HG03097 (cell line): ENCODE data around the gene KRTAP5-3.
"Not testable (repeated sequence)": the region's sequence is repeated elsewhere in the genome, so short reads cannot be mapped to it uniquely, and the experiment has no call there.

Experiments used
- ATAC-seq: cut with Tn5 transposase; IDR thresholded peaks from one replicate; pipeline ENCODE4 v1.9.1; 2021; ENCODE audit not compliant: unreplicated experiment, low FRiP score

Gene KRTAP5-3

DNA sequence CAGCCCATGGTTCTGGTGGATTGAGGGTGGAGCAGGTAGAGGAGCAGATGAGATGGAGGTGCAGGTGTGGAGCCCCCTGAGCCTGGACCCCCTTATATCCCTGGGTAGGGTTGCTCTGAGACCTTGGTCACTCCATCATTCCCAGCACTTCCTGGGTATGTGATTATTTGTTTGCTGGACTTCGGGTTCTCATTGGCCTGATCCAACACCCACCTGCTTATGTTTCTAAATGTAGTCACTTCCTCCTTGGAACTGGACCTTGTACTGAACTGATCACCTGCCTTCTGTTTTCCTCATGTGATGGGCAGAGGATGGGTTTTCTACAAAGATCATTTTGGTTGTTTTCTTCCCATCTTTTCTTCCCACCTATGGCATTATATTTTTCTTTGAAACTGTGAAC lies 13.8 kb upstream of the KRTAP5-3 start, which contains the start of gene KRTAP5-4:
TSS of gene KRTAP5-4 (minus strand) at position 53 of the 400 bp plus-strand sequence. CDS start at position 8, 45 bp downstream.
- no peak for ATAC-seq

DNA sequence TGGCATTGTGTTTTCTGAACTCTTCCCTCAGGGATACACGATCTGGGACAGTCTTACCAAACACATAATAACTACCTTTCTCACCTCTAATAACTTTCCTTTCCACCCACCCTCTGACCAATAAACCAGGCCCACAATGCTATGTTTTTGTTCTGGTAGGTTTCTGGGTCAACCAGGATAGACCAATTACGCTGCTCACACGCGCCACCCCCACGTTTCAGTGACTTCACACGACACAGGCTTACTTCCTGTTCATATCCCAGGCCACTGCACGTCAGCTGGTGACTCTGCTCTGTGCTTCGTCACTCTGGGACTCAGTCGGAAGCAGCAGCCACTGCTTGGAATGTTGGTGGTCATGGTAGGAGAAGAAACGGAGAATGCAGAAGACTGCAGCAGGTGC lies 11.2 kb upstream of the KRTAP5-3 start:
- ATAC-seq: no peak

DNA sequence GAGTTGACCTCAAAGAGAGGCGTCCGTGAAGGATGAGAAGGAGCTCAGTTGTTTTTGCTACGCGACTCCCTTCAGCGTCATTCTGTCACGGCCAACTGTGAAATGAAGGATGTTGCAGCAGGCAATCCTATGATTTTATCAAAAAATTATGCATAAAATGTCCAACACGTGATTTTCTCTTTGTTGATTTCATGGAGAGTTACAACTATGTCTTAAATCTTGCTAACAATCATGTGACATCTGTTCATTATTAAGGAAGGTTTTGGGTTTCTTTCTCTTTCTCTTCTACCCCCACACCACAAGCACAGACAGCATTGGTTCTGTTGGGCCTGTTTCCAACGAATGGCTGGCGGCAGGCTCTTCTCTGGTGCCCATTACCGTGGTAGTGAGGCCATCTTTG lies 10.0 kb upstream of the KRTAP5-3 start:
- ATAC-seq: no peak

DNA sequence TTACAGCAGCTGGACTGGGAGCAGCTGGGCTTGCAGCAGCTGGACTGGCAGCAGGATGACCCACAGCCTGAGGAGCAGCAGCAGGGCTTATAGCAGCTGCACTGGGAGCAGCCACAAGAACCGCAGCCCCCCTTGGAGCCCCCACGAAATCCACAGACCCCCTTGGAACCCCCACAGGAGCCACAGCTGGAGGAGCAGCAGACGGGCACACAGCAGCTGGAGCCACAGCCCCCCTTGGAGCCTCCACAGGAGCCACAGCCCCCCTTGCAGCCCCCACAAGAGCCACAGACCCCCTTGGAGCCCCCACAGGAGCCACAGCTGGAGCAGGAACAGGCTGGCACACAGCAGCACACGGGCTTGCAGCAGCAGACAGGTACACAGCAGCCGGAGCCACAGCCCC lies 362 bp downstream of the KRTAP5-3 start:
- not testable (repeated sequence) for ATAC-seq

DNA sequence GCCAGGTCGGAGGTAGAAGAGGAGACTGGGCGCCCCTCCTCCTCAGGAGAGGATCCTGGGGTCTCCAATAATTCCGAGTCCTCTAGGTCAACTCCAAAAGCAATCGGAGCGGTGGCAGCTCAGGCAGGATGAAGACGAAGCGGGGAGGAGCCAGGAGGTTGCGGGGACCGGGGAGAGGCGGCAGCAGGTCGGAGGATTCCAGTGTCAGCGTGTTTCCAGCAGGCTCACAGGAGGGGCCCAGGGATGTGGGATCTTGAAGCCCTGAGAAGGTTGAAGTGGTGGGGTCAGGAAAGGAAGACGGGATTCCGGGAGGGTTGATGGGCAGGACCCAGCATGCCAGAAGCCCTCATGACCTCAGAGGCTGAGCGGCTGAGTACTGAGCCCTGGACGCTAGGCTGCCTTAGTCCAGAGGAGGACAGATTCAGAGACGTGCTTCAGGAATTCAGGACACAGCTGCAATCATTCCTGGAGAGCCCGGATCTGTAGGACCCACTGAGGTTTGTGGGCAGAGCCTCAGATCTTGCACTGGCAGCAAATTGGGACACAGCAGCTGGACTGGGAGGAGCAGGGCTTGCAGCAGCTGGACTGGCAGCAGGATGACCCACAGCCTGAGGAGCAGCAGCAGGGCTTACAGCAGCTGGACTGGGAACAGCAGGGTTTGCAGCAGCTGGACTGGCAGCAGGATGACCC lies 962 bp downstream of the KRTAP5-3 start:
- not testable (repeated sequence) for ATAC-seq

DNA sequence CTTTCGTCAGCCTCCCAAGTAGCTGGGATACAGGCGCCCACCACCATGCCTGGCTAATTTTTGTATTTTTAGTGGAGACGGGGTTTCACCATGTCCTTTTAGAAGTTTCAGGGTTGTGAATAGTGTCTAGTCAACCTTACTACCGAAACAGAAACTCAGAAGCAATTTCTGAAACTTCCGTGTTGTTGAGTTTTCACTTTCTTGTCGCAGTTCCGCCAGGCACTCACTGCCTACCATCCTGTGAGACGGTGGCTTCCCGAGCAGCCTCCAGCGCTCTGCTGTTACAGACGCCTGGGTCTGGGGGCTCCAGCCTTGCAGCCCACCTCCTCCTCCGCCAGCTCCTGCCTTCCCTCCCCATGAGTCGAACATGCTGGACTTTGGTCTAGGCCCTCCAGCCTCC lies 2.3 kb downstream of the KRTAP5-3 start:
- ATAC-seq: peak; percentile 80

DNA sequence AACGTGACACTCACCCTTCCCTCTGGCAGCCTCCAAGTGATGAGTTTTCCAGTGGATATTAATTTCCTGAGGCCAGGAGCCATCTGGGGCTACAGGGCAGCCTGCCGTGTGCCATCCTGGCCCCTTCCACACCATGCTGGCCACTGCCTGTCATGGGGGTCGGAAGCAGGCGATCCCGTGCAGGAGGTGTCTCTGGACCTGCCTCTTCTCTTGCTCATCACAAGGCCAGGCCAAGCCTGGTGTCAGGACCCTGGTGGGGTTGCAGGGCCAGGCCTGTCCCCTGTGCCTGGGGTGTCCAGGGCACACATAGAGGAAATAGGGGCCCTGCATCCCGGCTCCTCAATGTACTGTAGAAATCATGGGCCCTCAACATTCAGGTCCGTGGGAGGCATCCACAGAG lies 3.6 kb downstream of the KRTAP5-3 start:
- ATAC-seq: no peak

DNA sequence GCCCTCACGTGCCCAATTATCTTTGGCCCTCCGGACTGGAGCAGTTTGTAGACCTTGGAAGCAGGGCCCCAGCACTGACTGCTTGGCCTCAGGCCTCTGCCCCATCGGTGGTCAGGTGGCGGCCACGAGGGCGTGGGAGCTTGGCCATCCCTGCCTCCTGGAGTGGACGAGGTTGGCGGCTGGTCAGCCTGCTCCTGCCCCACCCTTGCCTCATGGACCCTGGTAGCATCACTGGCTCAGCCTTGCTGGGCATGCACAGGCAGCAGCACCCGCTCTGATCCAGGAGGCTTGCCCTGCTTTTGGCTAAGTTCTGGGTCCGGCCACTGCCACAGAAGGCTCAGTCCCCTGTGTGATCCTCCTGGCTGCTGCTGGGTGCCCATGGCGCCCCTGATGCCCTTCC lies 4.1 kb downstream of the KRTAP5-3 start:
- ATAC-seq: no peak

DNA sequence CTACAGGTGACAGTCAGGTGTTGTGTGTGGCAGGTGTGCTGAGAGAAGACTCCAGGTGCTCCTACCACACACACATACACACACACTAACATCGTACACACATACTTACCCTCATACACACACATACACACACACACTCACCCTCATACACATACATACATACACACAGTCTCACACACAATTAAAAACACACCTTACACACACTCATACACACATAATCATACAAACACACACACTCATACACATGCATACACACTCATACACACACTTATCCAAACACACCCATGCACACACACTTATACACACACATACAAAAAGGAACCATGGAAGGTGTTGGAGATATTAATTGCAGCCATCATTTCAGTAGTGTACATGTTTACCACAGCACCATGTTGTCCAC lies 4.6 kb downstream of the KRTAP5-3 start:
- ATAC-seq: no peak

DNA sequence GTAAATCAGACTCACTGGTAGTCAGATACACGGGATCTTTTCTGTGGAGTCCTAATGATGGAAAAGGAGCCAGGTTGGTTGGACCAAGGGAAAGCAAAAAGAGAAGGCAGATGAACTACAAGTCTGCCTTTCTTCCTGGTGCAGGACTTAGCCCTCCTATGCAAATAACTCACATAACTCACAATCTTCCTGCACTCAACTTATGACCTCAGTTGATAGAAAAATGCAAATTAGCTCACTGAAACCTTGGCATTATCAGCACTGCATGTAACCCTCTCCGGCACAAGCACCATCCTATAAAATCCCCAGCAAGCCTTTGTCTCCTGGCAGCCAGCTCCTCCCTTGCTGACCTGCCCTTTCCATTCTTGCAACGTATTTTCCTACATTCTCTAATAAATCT lies 6.6 kb downstream of the KRTAP5-3 start:
- ATAC-seq: not testable (repeated sequence)

DNA sequence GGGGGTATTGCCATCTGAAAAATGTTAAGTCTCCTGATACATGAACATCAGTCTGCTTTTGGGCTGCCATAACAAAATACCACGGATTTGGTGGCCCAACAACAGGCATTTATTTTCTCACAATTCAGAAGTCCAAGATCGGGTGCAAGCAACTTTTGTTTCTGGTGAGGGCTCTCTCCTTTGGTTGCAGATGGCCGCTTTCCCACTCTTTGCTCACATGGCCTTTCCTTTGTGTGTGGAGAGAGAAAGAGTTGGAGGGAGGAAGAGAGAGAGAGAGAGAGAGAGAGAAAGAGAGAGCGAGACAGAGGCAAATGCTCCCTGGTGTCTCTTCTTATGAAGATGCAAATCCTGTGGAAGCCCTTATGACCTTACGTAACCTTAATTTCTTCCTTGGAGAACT lies 7.6 kb downstream of the KRTAP5-3 start:
- no peak for ATAC-seq

DNA sequence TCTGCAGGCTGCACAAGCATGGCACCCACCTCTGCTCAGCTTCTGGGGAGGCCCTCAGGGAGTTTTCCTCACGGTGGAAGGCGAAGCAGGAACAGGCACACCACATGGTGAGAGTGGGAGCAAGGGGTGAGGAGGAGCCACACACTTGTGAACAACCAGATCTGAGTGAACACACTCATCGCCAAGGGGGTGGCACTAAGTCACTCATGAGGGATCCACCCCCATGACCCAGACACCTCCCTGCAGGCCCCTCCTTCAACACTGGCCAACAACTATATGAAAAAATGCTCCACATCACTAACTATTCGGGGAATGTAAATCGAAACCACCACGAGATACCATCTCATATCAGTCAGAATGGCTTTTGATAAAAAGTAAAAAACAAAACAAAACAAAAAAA lies 9.4 kb downstream of the KRTAP5-3 start:
- no peak for ATAC-seq

DNA sequence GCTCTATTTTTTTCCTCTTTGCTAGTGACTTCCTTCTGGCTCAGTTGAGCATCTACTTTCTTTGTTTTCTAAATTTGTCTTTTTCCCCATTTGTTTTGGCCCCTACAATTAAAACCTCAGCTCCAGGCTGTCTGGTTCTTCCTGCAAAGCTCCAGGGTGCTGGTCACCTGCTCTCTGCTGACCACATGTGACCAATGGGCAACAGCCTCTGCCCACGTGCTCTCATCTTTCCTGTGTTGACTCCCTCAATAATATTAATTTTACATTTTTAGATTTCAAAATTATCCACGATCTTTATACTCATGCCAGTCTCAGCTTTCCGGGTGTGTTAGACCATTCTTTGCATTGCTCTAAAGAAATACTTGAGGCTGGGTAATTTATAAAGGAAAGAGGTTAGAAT lies 9.9 kb downstream of the KRTAP5-3 start:
- ATAC-seq: not testable (repeated sequence)

DNA sequence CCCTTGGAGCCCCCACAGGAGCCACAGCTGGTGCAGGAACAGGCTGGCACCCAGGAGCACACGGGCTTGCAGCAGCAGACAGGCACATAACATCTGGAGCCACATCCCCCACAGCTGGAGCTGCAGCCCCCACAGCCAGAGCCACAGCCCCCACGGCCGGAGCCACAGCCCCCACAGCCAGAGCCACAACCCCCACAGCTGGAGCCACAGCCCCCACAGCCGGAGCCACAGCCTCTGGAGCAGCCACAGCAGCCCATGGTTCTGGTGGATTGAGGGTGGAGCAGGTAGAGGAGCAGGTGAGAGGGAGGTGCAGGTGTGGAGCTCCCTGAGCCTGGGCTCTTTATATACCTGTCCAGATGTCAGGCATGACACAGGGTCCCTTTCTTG lies 10.3 kb downstream of the KRTAP5-3 start, which contains the start of gene KRTAP5-2:
TSS of gene KRTAP5-2 (minus strand) at position 301 of the 387 bp plus-strand sequence. CDS start at position 257, 44 bp downstream.
- no peak for ATAC-seq

DNA sequence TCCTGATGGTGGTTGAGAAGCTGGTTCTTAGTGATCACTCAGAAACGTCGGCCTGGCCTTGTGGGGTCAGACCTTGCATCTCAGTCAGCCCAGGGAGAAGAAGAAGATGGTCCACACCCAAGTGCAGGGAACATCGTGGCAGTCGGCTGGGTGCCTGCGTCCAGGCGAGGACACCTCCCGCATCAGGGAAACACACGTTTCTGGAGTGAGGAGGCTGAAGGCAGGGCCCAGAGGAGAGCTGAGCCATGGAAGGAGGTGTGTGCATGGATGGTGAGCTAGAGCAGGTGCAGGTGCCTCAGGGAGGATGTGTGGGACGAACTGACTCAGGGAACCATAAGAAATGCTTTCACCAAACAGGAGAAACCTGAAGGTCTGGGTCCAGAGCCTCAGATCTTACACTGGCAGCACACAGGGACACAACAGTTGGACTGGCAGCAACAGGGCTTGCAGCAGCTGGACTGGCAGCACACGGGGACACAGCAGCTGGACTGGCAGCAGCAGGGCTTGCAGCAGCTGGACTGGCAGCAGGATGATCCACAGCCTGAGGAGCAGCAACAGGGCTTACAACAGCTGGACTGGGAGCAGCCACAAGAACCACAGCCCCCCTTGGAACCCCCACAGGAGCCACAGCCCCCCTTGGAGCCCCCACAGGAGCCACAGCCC lies 10.8 kb downstream of the KRTAP5-3 start:
- no peak for ATAC-seq

DNA sequence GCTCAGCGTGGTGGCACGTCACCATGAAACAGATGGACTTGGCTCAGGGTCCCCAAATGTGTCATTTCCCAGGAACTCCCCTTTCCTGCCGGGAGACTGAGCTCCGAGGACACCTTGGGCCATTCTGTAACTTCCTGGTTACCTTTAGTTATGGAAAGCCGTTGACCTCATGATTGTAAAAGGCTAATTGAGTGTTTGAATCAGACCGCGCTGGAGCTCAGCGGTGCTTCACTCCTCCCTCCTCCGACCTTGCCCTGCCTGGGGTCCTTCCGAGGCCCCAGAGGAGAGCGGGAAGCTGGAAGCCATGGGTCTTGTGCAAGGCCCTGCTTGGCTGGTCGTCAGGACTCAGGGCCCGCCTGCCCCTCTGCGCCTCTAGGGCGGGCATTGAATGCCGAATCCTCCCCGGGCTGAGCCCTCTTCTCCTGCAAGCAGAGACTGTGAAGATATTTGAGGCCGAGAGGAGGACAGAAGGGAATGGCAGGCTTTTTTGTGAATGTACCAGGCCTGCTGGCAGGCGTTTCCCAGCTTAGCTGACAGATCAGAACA lies 11.6 kb downstream of the KRTAP5-3 start:
- ATAC-seq: not testable (repeated sequence)

DNA sequence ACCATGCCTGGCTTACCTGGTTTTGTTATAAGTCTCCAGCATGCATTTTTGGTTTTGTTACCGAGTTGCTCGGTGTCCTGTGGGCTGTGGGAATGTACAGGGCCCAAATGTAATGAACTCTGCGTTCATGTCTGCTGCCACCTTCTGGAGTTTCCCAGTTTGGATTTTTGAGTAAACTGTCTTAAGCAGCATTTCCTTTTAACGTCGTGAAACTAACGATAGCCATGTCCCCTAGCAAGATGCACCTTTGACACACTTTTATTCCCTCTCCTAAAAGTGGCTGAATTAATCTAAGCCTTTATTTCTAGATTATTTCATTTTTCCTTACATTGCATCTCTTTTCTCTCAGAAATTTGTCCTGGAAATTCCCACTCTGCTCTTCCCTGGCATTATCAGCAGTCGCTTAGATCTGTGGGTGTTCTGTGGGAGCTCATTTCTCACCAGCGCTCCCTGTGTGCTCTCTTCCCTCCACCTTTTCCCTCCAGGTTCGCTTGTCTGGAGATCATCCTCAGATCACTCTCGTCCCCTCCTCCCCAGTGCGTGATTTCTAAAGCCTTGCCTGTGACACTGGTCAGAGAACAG lies 12.2 kb downstream of the KRTAP5-3 start:
- not testable (repeated sequence) for ATAC-seq

DNA sequence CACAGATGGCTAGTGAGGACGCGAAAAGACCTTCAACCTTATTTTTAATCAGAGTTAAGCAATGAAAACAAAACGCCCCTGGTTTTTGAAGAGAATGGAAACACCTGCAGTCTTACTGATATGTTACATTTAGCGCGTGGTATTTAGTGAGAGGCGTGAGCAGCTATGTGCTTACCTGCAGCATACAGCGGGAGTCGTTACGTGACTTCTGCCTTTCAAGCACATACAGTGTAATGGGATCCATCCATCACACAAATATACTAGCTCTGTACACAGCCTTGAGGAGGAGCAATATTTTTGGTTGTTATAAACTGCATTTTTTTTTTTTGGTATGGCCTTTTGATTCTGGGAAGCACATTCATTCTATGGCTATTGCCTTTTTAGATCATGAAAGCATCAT lies 15.6 kb downstream of the KRTAP5-3 start:
- ATAC-seq: no peak

DNA sequence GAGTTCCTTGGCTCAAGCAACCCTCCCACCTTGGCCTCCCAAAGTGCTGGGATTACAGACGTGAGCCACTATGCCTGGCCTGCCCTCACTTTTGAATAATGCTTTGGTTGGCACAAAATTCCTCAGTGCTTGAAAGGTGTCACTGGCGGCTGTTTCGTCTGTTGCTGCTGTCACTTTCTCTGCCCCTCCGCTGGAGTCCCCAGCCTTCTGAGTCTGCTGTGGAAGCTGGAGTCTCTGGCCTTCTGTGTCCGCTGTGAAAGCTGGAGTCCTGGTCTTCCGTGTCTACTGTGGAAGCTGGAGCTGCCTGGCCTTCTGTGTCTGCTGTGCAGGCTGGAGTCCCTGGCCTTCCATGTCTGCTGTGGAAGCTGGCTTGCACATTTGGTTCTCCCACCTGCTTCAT lies 18.3 kb downstream of the KRTAP5-3 start:
- no peak for ATAC-seq

DNA sequence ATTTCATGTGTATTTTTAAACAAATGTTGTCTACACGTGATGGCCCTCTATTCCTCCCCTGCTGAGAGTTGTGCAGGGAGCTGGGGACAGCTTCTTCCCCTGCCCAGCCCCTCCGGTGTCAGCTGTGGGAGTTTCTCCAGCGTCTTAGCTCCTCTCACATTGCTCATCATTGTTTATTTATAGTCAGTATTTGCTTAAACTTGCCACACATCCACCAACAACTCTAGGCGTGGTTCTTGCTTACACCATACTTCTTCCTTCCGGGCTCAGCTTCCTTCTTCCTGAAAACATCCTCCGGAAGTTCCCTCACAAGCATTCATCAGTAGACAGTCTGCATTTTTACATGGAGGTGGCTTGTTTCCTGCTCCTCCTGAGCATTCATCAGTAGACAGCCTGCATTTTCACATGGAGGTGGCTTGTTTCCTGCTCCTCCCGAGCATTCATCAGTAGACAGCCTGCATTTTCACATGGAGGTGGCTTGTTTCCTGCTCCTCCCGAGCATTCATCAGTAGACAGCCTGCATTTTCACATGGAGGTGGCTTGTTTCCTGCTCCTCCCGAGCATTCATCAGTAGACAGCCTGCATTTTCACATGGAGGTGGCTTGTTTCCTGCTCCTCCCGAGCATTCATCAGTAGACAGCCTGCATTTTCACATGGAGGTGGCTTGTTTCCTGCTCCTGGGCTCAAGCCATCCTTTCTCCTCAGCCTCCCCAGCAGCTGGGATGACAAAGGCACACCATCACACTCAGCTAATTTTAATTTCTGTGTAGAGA lies 18.9 kb downstream of the KRTAP5-3 start:
- not testable (repeated sequence) for ATAC-seq

DNA sequence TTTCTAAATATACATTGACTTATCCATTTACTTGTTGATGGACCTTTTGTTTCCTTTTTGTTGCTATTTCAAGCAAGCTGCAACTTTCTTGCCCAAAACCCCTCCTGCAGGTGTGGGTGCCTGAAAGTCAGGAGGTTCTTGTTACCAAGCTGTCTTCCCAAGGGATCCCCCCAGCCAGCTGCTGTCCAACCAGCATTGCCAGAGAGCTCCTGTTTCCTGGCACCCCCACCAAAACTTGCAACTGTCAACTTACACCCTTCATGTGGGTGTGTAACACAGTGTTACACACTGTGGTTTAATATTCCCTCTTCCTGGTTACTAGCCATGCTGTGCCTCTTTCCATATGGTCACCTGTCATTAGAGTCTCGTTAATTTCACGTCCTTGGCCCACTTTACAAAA lies 21.6 kb downstream of the KRTAP5-3 start:
- no peak for ATAC-seq
